ENCODE measurements around the gene CHURC1.

DNA sequence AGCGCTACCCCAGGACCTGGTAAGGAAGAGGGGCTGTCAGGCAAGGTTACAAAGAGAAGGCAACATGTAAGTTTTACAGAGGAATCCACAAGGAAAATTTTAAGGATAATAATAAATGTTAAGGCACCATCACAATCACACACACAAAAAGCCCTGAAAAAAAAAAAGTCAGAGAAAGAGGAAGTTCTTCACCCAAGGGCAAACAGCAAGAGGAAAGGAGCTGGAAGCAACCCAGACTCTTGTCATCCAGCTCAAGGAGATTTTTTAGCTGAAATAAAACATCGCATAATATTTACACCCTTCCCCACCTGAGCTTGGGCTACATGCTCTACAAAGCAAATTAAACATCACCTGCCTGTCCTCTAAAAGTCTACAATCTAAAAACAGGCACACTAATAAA, 44.1 kb upstream of the CHURC1 start:
- TF ChIP-seq, protein P1, sequence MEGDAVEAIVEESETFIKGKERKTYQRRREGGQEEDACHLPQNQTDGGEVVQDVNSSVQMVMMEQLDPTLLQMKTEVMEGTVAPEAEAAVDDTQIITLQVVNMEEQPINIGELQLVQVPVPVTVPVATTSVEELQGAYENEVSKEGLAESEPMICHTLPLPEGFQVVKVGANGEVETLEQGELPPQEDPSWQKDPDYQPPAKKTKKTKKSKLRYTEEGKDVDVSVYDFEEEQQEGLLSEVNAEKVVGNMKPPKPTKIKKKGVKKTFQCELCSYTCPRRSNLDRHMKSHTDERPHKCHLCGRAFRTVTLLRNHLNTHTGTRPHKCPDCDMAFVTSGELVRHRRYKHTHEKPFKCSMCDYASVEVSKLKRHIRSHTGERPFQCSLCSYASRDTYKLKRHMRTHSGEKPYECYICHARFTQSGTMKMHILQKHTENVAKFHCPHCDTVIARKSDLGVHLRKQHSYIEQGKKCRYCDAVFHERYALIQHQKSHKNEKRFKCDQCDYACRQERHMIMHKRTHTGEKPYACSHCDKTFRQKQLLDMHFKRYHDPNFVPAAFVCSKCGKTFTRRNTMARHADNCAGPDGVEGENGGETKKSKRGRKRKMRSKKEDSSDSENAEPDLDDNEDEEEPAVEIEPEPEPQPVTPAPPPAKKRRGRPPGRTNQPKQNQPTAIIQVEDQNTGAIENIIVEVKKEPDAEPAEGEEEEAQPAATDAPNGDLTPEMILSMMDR (IDR thresholded peaks at IDR 0.05; ENCODE audit: poor library complexity): no peak
- TF ChIP-seq EZH2 (IDR thresholded peaks at IDR 0.05; ENCODE audit: borderline replicate concordance): no peak
